Glutamatergic neuron (in vitro differentiated cells): ENCODE measurements around the gene CPA2. TPM values are rescaled to one million over a fixed set of nuclear protein-coding genes. Genes with fewer than 3 reads are reported as not detected.

Source experiments
- DNase-seq: peaks from one replicate; pipeline ENCODE4 v3.0.0; 2022
- H3K27ac Mint-ChIP-seq: one replicate; pipeline ENCODE4 v1.8.0; 2020; ENCODE audit warnings: mild to moderate bottlenecking, mixed read lengths, inconsistent platforms; ENCODE audit not compliant: unreplicated experiment
- H3K27me3 Mint-ChIP-seq: one replicate; pipeline ENCODE4 v1.8.0; 2020; ENCODE audit warnings: mild to moderate bottlenecking, moderate library complexity, mixed read lengths, inconsistent platforms; ENCODE audit not compliant: unreplicated experiment
- H3K36me3 Mint-ChIP-seq: one replicate; pipeline ENCODE4 v1.8.0; 2020; ENCODE audit warnings: mild to moderate bottlenecking, mixed read lengths, inconsistent platforms; ENCODE audit not compliant: unreplicated experiment
- H3K4me1 Mint-ChIP-seq: one replicate; pipeline ENCODE4 v1.8.0; 2020; ENCODE audit warnings: mild to moderate bottlenecking, low read depth, mixed read lengths, inconsistent platforms; ENCODE audit not compliant: unreplicated experiment
- H3K4me3 Mint-ChIP-seq: one replicate; pipeline ENCODE4 v1.8.0; 2020; ENCODE audit warnings: mild to moderate bottlenecking, mixed read lengths, inconsistent platforms; ENCODE audit not compliant: unreplicated experiment
- H3K9me3 Mint-ChIP-seq: one replicate; pipeline ENCODE4 v1.8.0; 2020; ENCODE audit warnings: mild to moderate bottlenecking, moderate library complexity, mixed read lengths, inconsistent platforms; ENCODE audit not compliant: unreplicated experiment
- CTCF ChIP-seq: fragments of 200-600 bp; sonication (generic); IDR thresholded peaks from one replicate; pipeline ENCODE4 v1.5.0; 2021; ENCODE audit not compliant: partially characterized antibody, unreplicated experiment
- total RNA-seq: library from RNA; stranded (reverse); fragmentation: NEBNext Ultra II Directional; extraction: Animal tissue kit (Norgen Biotek cat#: 25700); gene quantifications from one replicate; pipeline ENCODE4 v1.2.1, GENCODE V29; 2021; ENCODE audit not compliant: unreplicated experiment

The CPA2 gene
- total RNA-seq, 1 donor from 2014 or later, result not detected

GRCh38 chr7:130289478-130289877 is 22.8 kb downstream of the CPA2 start:
- H3K4me3 Mint-ChIP-seq, result no peak overlapping the region
- H3K4me1 Mint-ChIP-seq, result no peaks in the 10 kb centered on the region
- H3K36me3 Mint-ChIP-seq, result peaks cover 5% of the 10 kb centered on the region
- H3K27me3 Mint-ChIP-seq, result peaks cover 9% of the 10 kb centered on the region
- H3K9me3 Mint-ChIP-seq, result no peaks in the 10 kb centered on the region
- no peak for DNase-seq
- no peak for TF ChIP-seq CTCF
- no peak overlapping the region for H3K27ac Mint-ChIP-seq

DNA sequence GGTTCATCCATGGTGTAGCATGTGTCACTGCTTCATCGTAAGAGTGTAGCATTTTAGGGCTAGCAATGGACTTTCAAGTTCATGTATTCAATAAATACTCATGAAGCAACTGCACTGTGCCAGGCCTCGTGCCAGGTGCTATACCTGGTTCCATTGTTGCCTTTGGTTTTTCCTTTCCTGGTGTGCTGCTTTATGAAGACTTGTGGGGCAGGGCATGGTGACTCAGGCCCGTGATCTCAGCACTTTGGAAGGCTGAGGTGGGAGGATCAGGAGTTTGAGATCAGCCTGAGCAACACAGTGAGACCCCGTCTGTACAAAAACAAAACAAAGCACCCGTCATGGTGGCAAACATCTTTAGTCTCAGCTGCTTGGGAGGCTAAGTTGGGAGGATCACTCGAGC is 24.1 kb downstream of the CPA2 start:
- Mint-ChIP-seq H3K27ac (no peak overlapping the region), H3K4me1 (no peaks in the 10 kb centered on the region), H3K4me3 (no peak overlapping the region), H3K9me3 (no peaks in the 10 kb centered on the region), H3K27me3 (peaks cover 8% of the 10 kb centered on the region), H3K36me3 (no peaks in the 10 kb centered on the region)
- DNase-seq, result no peak
- no peak for TF ChIP-seq CTCF

GRCh38 chr7:130292682-130293257 is 26.1 kb downstream of the CPA2 start, which contains the start of gene CPA4:
CPA4 (plus strand) TSS chr7:130293161; CDS start chr7:130293181, 20 bp downstream.
- Mint-ChIP-seq H3K4me1 (no peaks in the 10 kb centered on the region), H3K36me3 (peaks cover 7% of the 10 kb centered on the region), H3K4me3 (no peak within 1 kb of the TSS), H3K9me3 (no peaks in the 10 kb centered on the region), H3K27ac (no peak within 1 kb of the TSS), H3K27me3 (peaks cover 7% of the 10 kb centered on the region)
- TF ChIP-seq CTCF, result no peak
- no peak for DNase-seq

DNA sequence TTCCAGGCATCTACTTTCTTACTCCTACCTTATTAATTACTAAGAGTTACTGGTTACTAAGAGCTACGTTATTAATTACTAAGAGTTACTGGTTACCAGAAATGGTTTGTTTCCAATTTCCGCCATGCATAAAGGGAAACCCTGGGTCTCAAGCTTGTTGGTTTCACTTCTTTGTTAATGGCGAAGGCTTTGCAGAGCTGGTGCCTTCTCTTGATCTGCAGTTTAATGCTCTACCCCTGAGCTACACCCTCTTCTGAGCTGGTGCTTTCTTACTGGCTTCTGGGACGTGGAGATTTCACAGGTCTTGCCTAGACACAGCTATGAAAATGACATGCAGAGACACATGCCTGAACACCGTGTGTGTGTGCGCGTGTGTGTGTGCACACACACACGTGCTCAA is 26.9 kb downstream of the CPA2 start:
- Mint-ChIP-seq H3K4me3 (no peak overlapping the region), H3K9me3 (no peaks in the 10 kb centered on the region), H3K27ac (no peak overlapping the region), H3K4me1 (no peaks in the 10 kb centered on the region), H3K36me3 (peaks cover 7% of the 10 kb centered on the region), H3K27me3 (peaks cover 7% of the 10 kb centered on the region)
- no peak for TF ChIP-seq CTCF
- DNase-seq, result no peak

- H3K27ac Mint-ChIP-seq, result no peak overlapping the region
- TF ChIP-seq CTCF, result no peak
- peaks cover 7% of the 10 kb centered on the region for H3K36me3 Mint-ChIP-seq
- no peak overlapping the region for H3K4me3 Mint-ChIP-seq
- H3K9me3 Mint-ChIP-seq, result no peaks in the 10 kb centered on the region
- DNase-seq, result no peak
- H3K4me1 Mint-ChIP-seq, result no peaks in the 10 kb centered on the region
- H3K27me3 Mint-ChIP-seq, result peaks cover 7% of the 10 kb centered on the region
Observed at GRCh38 chr7:130294314-130294713, 27.7 kb downstream of the CPA2 start.
